ENCODE measurements around the gene GLRX3. TPM values are rescaled to one million over a fixed set of nuclear protein-coding genes. Genes with fewer than 3 reads are reported as not detected.

The GLRX3 gene
- total RNA-seq, 5 donors from 2014 or later (not counting 1 experiment from before 2014, with no cell fraction given): 32.4 to 40.7 (median 35.4) TPM

GRCh38 chr10:130175074-130175473, 38.9 kb downstream of the GLRX3 start:
- DNase-seq (no peak), ATAC-seq (replicated peaks in 1 of 4) (no peak)
- Histone ChIP-seq H3K27me3 (replicated peaks in 1 of 2; ENCODE audit: control insufficient read depth in 2 of 2, extremely low read depth in 1 of 2, insufficient read depth in 2 of 2, low read length in 1 of 2) (no peaks in the 10 kb centered on the region), H3K9me3 (no peaks in the 10 kb centered on the region), H3K36me3 (ENCODE audit: control insufficient read depth in 2 of 2, extremely low read depth in 1 of 2, insufficient read depth in 1 of 2, low read length in 1 of 2) (peaks cover 7 to 26% of the 10 kb centered on the region in 2 donors), H3K4me3 (ENCODE audit: control insufficient read depth in 1 of 2, extremely low read depth in 1 of 2, low read length in 1 of 2) (no peak overlapping the region), H3K27ac (ENCODE audit: low read length) (no peak overlapping the region), H3K4me1 (ENCODE audit: control insufficient read depth in 1 of 2, extremely low read depth in 1 of 2, insufficient read depth in 2 of 2, low read length in 2 of 2) (peaks cover 13 to 16% of the 10 kb centered on the region in 2 experiments)
- Mint-ChIP-seq H3K36me3 (peaks cover 35% of the 10 kb centered on the region), H3K4me3 (no peak overlapping the region), H3K27me3 (no peaks in the 10 kb centered on the region), H3K4me1 (peaks cover 31 to 48% (median 43%) of the 10 kb centered on the region in 3 donors), H3K27ac (no peak overlapping the region), H3K9me3 (no peaks in the 10 kb centered on the region)
- POLR2A ChIA-PET: interaction anchor here in 1 of 2 donors (0.6 to 0.8 kb wide), 2 partner anchors 31 to 75 kb away, joined by 3 read pairs; no protein-coding TSS in a partner anchor
- WGBS (ENCODE audit: insufficient coverage): 83% methylated on average over 3 of the region's 4 CpGs
- CTCF ChIA-PET: no interaction called here

DNA sequence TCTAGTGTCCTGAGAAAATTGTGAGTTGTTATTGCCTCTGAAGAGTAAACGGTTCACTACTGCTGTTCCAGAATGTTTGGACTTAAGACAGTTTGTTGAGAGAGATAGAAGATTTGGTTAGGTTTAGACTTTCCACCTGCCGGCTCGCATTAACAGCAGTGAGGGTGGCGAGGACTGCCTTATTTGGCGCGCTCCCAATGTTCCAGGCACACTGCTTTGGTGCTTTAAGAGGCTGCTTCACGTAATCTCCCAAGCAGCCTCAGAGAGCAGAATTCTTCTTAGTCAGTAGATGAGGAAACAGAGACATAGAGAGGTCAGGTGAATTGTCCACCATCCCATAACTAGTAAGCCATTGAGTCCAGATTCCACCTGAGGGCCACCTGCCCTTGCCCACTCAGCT, 41.1 kb downstream of the GLRX3 start:
- H3K9me3 Mint-ChIP-seq: no peaks in the 10 kb centered on the region
- Histone ChIP-seq H3K4me3 (ENCODE audit: control insufficient read depth in 1 of 2, extremely low read depth in 1 of 2, low read length in 1 of 2) (no peak overlapping the region), H3K9me3 (no peaks in the 10 kb centered on the region), H3K27ac (ENCODE audit: low read length) (no peak overlapping the region), H3K4me1 (ENCODE audit: control insufficient read depth in 1 of 2, extremely low read depth in 1 of 2, insufficient read depth in 2 of 2, low read length in 2 of 2) (peaks cover 1 to 2% of the 10 kb centered on the region in 2 experiments), H3K36me3 (ENCODE audit: control insufficient read depth in 2 of 2, extremely low read depth in 1 of 2, insufficient read depth in 1 of 2, low read length in 1 of 2) (peaks cover 7 to 40% of the 10 kb centered on the region in 2 donors), H3K27me3 (replicated peaks in 1 of 2; ENCODE audit: control insufficient read depth in 2 of 2, extremely low read depth in 1 of 2, insufficient read depth in 2 of 2, low read length in 1 of 2) (no peaks in the 10 kb centered on the region)
- H3K27me3 Mint-ChIP-seq: no peaks in the 10 kb centered on the region
- ChIA-PET CTCF (no interaction called here), POLR2A (no interaction called here)
- DNase-seq (no peak), ATAC-seq (replicated peaks in 1 of 4) (no peak)
- 87% methylated on average over 3 of the region's 7 CpGs for WGBS (ENCODE audit: insufficient coverage)
- peaks cover 16 to 36% (median 32%) of the 10 kb centered on the region in 3 donors for H3K4me1 Mint-ChIP-seq
- no peak overlapping the region for H3K27ac Mint-ChIP-seq
- no peak overlapping the region for H3K4me3 Mint-ChIP-seq
- peaks cover 46% of the 10 kb centered on the region for H3K36me3 Mint-ChIP-seq

- no peak overlapping the region for H3K27ac Mint-ChIP-seq
- DNase-seq: peak in 27 of 35 experiments; percentile 15 to 65 (median 28)
Measured at GRCh38 chr10:130179640-130180039, 43.4 kb downstream of the GLRX3 start.

DNA sequence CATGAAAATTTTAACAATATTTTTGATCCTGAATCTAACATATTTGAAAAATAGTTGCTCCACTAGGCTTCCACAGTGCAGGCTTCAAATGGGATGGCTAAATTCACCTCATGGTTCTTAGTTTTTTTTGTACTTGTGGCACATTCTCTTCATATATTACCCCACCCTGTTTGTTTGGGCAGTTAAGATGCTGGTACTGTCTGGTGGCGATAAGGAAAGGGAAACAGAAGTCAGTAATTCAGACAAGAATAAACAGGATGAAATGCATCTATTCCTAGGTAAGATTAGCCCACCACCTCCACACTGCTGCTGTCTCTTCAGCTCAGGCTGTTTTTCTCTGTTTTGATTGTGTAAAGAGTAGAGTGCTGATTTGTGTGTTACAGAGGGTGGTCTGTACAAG, 44.2 kb downstream of the GLRX3 start:
- peaks cover 0 to 13% (median 11%) of the 10 kb centered on the region in 3 donors for H3K4me1 Mint-ChIP-seq
- no peak overlapping the region for H3K27ac ChIP-seq (ENCODE audit: low read length)
- no peak overlapping the region for H3K4me3 ChIP-seq (ENCODE audit: control insufficient read depth in 1 of 2, extremely low read depth in 1 of 2, low read length in 1 of 2)
- ATAC-seq (replicated peaks in 1 of 4) (no peak), DNase-seq (no peak)
- no peaks in the 10 kb centered on the region for H3K27me3 Mint-ChIP-seq
- no peaks in the 10 kb centered on the region for H3K9me3 Mint-ChIP-seq
- no peak overlapping the region for H3K27ac Mint-ChIP-seq
- no CpG with 5 or more reads among the region's 1 CpG for WGBS (ENCODE audit: insufficient coverage)
- H3K9me3 ChIP-seq: no peaks in the 10 kb centered on the region
- no peaks in the 10 kb centered on the region for H3K4me1 ChIP-seq (ENCODE audit: control insufficient read depth in 1 of 2, extremely low read depth in 1 of 2, insufficient read depth in 2 of 2, low read length in 2 of 2)
- peaks cover 41% of the 10 kb centered on the region for H3K36me3 Mint-ChIP-seq
- no peaks in the 10 kb centered on the region for H3K27me3 ChIP-seq (replicated peaks in 1 of 2; ENCODE audit: control insufficient read depth in 2 of 2, extremely low read depth in 1 of 2, insufficient read depth in 2 of 2, low read length in 1 of 2)
- H3K4me3 Mint-ChIP-seq: no peak overlapping the region
- ChIA-PET POLR2A (no interaction called here), CTCF (interaction anchor here in 1 of 2 donors (1.6 kb wide), 1 partner anchor 70 kb away, joined by 11 read pairs; the partner anchor contains the start of gene C10orf143)
- H3K36me3 ChIP-seq (ENCODE audit: control insufficient read depth in 2 of 2, extremely low read depth in 1 of 2, insufficient read depth in 1 of 2, low read length in 1 of 2): peaks cover 4 to 49% of the 10 kb centered on the region in 2 donors

More at GRCh38 chr10:130179640-130180039, 43.4 kb downstream of the GLRX3 start:
- ChIA-PET POLR2A (no interaction called here), CTCF (interaction anchor here (0.6 to 1.6 kb wide), 5 partner anchors 27 to 657 kb away, joined by 3 to 11 read pairs (median 3); partner anchors contain the start of gene C10orf143 (in 1 of the 2))
- Histone ChIP-seq H3K9me3 (no peaks in the 10 kb centered on the region), H3K27ac (ENCODE audit: low read length) (no peak overlapping the region), H3K36me3 (ENCODE audit: control insufficient read depth in 2 of 2, extremely low read depth in 1 of 2, insufficient read depth in 1 of 2, low read length in 1 of 2) (peaks cover 7 to 52% of the 10 kb centered on the region in 2 donors), H3K4me3 (ENCODE audit: control insufficient read depth in 1 of 2, extremely low read depth in 1 of 2, low read length in 1 of 2) (no peak overlapping the region), H3K4me1 (ENCODE audit: control insufficient read depth in 1 of 2, extremely low read depth in 1 of 2, insufficient read depth in 2 of 2, low read length in 2 of 2) (no peaks in the 10 kb centered on the region), H3K27me3 (replicated peaks in 1 of 2; ENCODE audit: control insufficient read depth in 2 of 2, extremely low read depth in 1 of 2, insufficient read depth in 2 of 2, low read length in 1 of 2) (no peaks in the 10 kb centered on the region)
- Mint-ChIP-seq H3K9me3 (no peaks in the 10 kb centered on the region), H3K36me3 (peaks cover 39% of the 10 kb centered on the region), H3K4me1 (peaks cover 0 to 18% (median 17%) of the 10 kb centered on the region in 3 donors), H3K27me3 (no peaks in the 10 kb centered on the region), H3K4me3 (no peak overlapping the region)
- WGBS (ENCODE audit: insufficient coverage): 58% methylated on average over 2 of the region's 4 CpGs
- ATAC-seq (replicated peaks in 1 of 4): peak; percentile 72 to 93 (median 82)

DNA sequence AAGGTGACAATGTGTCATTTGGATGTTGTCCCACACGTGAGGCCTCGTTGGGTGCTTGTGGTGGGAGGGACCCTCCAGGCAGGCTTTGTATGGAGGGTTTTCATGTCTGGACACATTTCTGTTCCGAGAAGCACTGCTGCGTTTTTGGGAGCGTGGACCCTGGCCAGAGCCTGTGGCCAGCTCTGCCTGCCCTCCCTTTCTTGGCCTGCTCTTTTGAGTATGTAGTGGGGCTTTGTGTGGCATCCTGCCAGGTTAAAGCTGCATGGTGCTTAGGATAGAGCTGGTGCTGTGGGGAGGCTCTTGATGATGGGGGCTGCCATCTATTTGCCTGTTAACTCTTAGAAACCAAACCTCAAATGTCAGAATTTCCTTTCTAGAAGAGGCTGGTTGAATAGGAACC, 45.7 kb downstream of the GLRX3 start:
- Mint-ChIP-seq H3K36me3 (peaks cover 41% of the 10 kb centered on the region), H3K9me3 (no peaks in the 10 kb centered on the region), H3K27me3 (no peaks in the 10 kb centered on the region), H3K27ac (no peak overlapping the region), H3K4me3 (no peak overlapping the region), H3K4me1 (peaks cover 0 to 13% (median 10%) of the 10 kb centered on the region in 3 donors)
- H3K4me3 ChIP-seq (ENCODE audit: control insufficient read depth in 1 of 2, extremely low read depth in 1 of 2, low read length in 1 of 2): no peak overlapping the region
- no peak for ATAC-seq (replicated peaks in 1 of 4)
- no peaks in the 10 kb centered on the region for H3K4me1 ChIP-seq (ENCODE audit: control insufficient read depth in 1 of 2, extremely low read depth in 1 of 2, insufficient read depth in 2 of 2, low read length in 2 of 2)
- H3K9me3 ChIP-seq: no peaks in the 10 kb centered on the region
- H3K27ac ChIP-seq (ENCODE audit: low read length): no peak overlapping the region
- 100% methylated on average over 3 of the region's 5 CpGs for WGBS (ENCODE audit: insufficient coverage)
- DNase-seq: no peak
- CTCF ChIA-PET: interaction anchor here in 1 of 2 donors (0.6 kb wide), 2 partner anchors 304 to 1457 kb away, joined by 3 to 7 read pairs; no protein-coding TSS in a partner anchor
- POLR2A ChIA-PET: no interaction called here
- no peaks in the 10 kb centered on the region for H3K27me3 ChIP-seq (replicated peaks in 1 of 2; ENCODE audit: control insufficient read depth in 2 of 2, extremely low read depth in 1 of 2, insufficient read depth in 2 of 2, low read length in 1 of 2)
- peaks cover 0 to 45% of the 10 kb centered on the region in 2 donors for H3K36me3 ChIP-seq (ENCODE audit: control insufficient read depth in 2 of 2, extremely low read depth in 1 of 2, insufficient read depth in 1 of 2, low read length in 1 of 2)

DNA sequence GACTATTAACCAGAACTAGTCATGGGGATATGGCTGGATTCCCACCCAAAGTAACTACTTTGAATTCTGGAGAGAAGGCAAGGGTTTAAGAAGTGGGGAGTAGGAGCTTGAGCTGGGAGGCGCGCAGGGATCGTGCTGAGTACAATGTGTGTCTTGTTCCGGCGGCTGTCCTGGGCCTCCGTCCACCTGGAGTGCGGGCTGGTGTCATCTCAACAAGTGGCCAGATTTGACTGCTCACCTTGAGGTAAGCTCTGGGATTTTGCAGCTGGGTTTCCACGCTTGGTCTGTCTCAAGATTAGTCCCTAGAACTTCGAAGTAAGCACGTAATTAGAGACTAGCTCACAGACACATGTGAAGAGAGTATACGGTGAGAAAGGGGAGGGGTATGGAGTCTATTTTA, 49.4 kb downstream of the GLRX3 start:
- POLR2A ChIA-PET: no interaction called here
- no peak for ATAC-seq (replicated peaks in 1 of 4)
- Histone ChIP-seq H3K4me1 (ENCODE audit: control insufficient read depth in 1 of 2, extremely low read depth in 1 of 2, insufficient read depth in 2 of 2, low read length in 2 of 2) (peaks cover 0 to 9% of the 10 kb centered on the region in 2 experiments), H3K4me3 (ENCODE audit: control insufficient read depth in 1 of 2, extremely low read depth in 1 of 2, low read length in 1 of 2) (no peak overlapping the region), H3K36me3 (ENCODE audit: control insufficient read depth in 2 of 2, extremely low read depth in 1 of 2, insufficient read depth in 1 of 2, low read length in 1 of 2) (peaks cover 0 to 39% of the 10 kb centered on the region in 2 donors), H3K27me3 (replicated peaks in 1 of 2; ENCODE audit: control insufficient read depth in 2 of 2, extremely low read depth in 1 of 2, insufficient read depth in 2 of 2, low read length in 1 of 2) (peaks cover 0 to under 1% of the 10 kb centered on the region in 2 experiments), H3K27ac (ENCODE audit: low read length) (no peak overlapping the region), H3K9me3 (no peaks in the 10 kb centered on the region)
- WGBS (ENCODE audit: insufficient coverage): 96% methylated on average over 8 of the region's 11 CpGs
- Mint-ChIP-seq H3K4me1 (peaks cover 0 to 5% (median 5%) of the 10 kb centered on the region in 3 donors), H3K9me3 (no peaks in the 10 kb centered on the region), H3K36me3 (peaks cover 27% of the 10 kb centered on the region), H3K27me3 (no peaks in the 10 kb centered on the region), H3K4me3 (no peak overlapping the region), H3K27ac (no peak overlapping the region)
- no peak for DNase-seq
- CTCF ChIA-PET: no interaction called here

Measured in T-cell (primary cell).